OCI-LY1 (cell line): Measurements from ENCODE around the gene AK2.

ENCODE experiments used
- H2AFZ ChIP-seq: fragments of 200-600 bp; sonication (generic), shearing (Covaris generic); 2 replicates; pipeline ENCODE4 v1.6.0; 2014; ENCODE audit warnings: antibody characterized with exemption, mild to moderate bottlenecking, low read length
- H3F3A ChIP-seq: fragments of 200-600 bp; sonication (generic), shearing (Covaris generic); 2 replicates; pipeline ENCODE4 v1.6.0; 2014; ENCODE audit warnings: mild to moderate bottlenecking, antibody characterized with exemption, low read length, moderate library complexity; ENCODE audit not compliant: insufficient read depth
- H3K27ac ChIP-seq: fragments of 200-600 bp; sonication (generic); 2 replicates; pipeline ENCODE4 v1.5.1; 2014; ENCODE audit warnings: low read length, mixed run types, mild to moderate bottlenecking, low read depth; ENCODE audit not compliant: poor library complexity, severe bottlenecking
- H3K27me3 ChIP-seq: fragments of 200-600 bp; sonication (generic); 2 replicates; pipeline ENCODE4 v1.6.0; 2014; ENCODE audit warnings: antibody characterized with exemption, mild to moderate bottlenecking, low read length, moderate library complexity; ENCODE audit not compliant: insufficient read depth
- H3K36me3 ChIP-seq: fragments of 200-600 bp; sonication (generic); 2 replicates; pipeline ENCODE4 v1.6.1; 2014; ENCODE audit warnings: mild to moderate bottlenecking, antibody characterized with exemption, low read length, moderate library complexity, mixed read lengths; ENCODE audit not compliant: insufficient read depth
- H3K4me1 ChIP-seq: fragments of 200-600 bp; sonication (generic); 2 replicates; pipeline ENCODE4 v1.5.1; 2014; ENCODE audit warnings: mild to moderate bottlenecking, low read length, moderate library complexity; ENCODE audit not compliant: insufficient read depth, severe bottlenecking
- H3K4me2 ChIP-seq: fragments of 200-600 bp; sonication (generic), shearing (Covaris generic); 2 replicates; pipeline ENCODE4 v1.6.1; 2014; ENCODE audit warnings: low read length
- H3K4me3 ChIP-seq: fragments of 200-600 bp; sonication (generic); 2 replicates; pipeline ENCODE4 v1.5.1; 2014; ENCODE audit warnings: low read length, low read depth, mild to moderate bottlenecking, mixed read lengths; ENCODE audit not compliant: poor library complexity, severe bottlenecking
- H3K79me2 ChIP-seq: fragments of 200-600 bp; shearing (Covaris generic); 2 replicates; pipeline ENCODE4 v1.6.1; 2016; ENCODE audit warnings: mixed run types, low read length, mixed read lengths; ENCODE audit not compliant: insufficient read depth
- H3K9ac ChIP-seq: fragments of 200-600 bp; sonication (generic), shearing (Covaris generic); 2 replicates; pipeline ENCODE4 v1.6.1; 2014; ENCODE audit warnings: mild to moderate bottlenecking, low read length, mixed read lengths
- H3K9me2 ChIP-seq: fragments of 200-600 bp; sonication (generic), shearing (Covaris generic); 2 replicates; pipeline ENCODE4 v1.6.1; 2014; ENCODE audit warnings: low read depth, mild to moderate bottlenecking, low read length, mixed read lengths
- H3K9me3 ChIP-seq: fragments of 200-600 bp; shearing (Covaris generic); 2 replicates; pipeline ENCODE4 v1.6.1; 2014; ENCODE audit warnings: low read length, mixed read lengths
- H4K20me1 ChIP-seq: fragments of 200-600 bp; sonication (generic), shearing (Covaris generic); 2 replicates; pipeline ENCODE4 v1.6.0; 2016; ENCODE audit warnings: mild to moderate bottlenecking, low read length; ENCODE audit not compliant: insufficient read depth
- CTCF ChIP-seq: fragments of 200-600 bp; sonication (generic), shearing (Covaris generic); IDR thresholded peaks from 2 replicates; pipeline ENCODE4 v1.5.1; 2017; ENCODE audit warnings: mild to moderate bottlenecking, antibody characterized with exemption, low read length, moderate library complexity, mixed read lengths
- EZH2 ChIP-seq: fragments of 200-600 bp; sonication (generic), shearing (Covaris generic); IDR thresholded peaks from 2 replicates; pipeline ENCODE4 v1.8.0; 2017; ENCODE audit warnings: borderline replicate concordance, mixed run types, mild to moderate bottlenecking, antibody characterized with exemption, low read length, moderate library complexity, mixed read lengths

AK2 gene

DNA sequence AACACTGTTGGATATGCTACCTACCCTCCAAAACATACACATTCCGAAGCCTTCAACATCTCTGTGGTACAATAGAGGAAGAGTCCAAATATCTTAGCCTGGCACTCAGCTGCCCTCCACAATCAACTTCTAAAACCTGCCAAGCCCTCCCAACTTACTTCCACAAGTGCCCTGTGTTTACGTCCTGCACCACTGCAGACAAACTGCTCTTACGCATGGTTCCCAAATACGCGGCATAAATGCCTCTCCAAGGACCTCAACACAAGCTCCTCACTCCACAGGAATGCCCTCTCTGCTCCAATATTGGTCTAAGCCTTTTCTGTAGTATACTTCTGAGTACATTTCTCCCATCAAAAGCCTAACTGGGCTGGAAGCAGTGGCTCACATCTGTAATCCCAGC, 6.8 kb downstream of the AK2 start:
- no peaks in the 10 kb centered on the region for H3F3A ChIP-seq
- H3K4me1 ChIP-seq, result peaks cover 77% of the 10 kb centered on the region

GRCh38 chr1:33029209-33029608, 7.5 kb downstream of the AK2 start:
- no peaks in the 10 kb centered on the region for H3F3A ChIP-seq
- no peaks in the 10 kb centered on the region; the same call in 1 of the 2 replicates for H4K20me1 ChIP-seq
- peaks cover 70% of the 10 kb centered on the region for H3K4me1 ChIP-seq

More for the DNA sequence above, 6.8 kb downstream of the AK2 start:
- Histone ChIP-seq H3K4me3 (no peak overlapping the region), H3K79me2 (peaks cover 83% of the 10 kb centered on the region), H3K9ac (no peak overlapping the region), H3K9me2 (no peaks in the 10 kb centered on the region), H3K36me3 (peaks cover 70% of the 10 kb centered on the region; the same call in 1 of the 2 replicates), H4K20me1 (no peaks in the 10 kb centered on the region; the same call in 1 of the 2 replicates), H3K27me3 (no peaks in the 10 kb centered on the region), H3K4me2 (no peak overlapping the region), H3K27ac (no peak overlapping the region), H3K9me3 (no peaks in the 10 kb centered on the region), H2AFZ (no peak overlapping the region)
- TF ChIP-seq CTCF, result no peak
- no peak for TF ChIP-seq EZH2

GRCh38 chr1:33025761-33026160, 10.9 kb downstream of the AK2 start:
- Histone ChIP-seq H3K27me3 (no peaks in the 10 kb centered on the region), H3K27ac (no peak overlapping the region), H3K9ac (no peak overlapping the region), H2AFZ (no peak overlapping the region), H3K9me2 (no peaks in the 10 kb centered on the region), H3K36me3 (peaks cover 79% of the 10 kb centered on the region), H3K4me2 (no peak overlapping the region), H4K20me1 (no peaks in the 10 kb centered on the region; the same call in 1 of the 2 replicates), H3K4me3 (no peak overlapping the region), H3K79me2 (peaks cover 43% of the 10 kb centered on the region), H3F3A (no peaks in the 10 kb centered on the region), H3K4me1 (peaks cover 36% of the 10 kb centered on the region), H3K9me3 (no peaks in the 10 kb centered on the region)
- no peak for TF ChIP-seq EZH2
- TF ChIP-seq CTCF, result no peak

More at GRCh38 chr1:33029209-33029608, 7.5 kb downstream of the AK2 start:
- Histone ChIP-seq H2AFZ (no peak overlapping the region), H3K9me3 (no peaks in the 10 kb centered on the region), H3K27me3 (no peaks in the 10 kb centered on the region), H3K27ac (no peak overlapping the region), H3K36me3 (peaks cover 70% of the 10 kb centered on the region), H3K9ac (no peak overlapping the region), H3K4me3 (no peak overlapping the region), H3K9me2 (no peaks in the 10 kb centered on the region), H3K79me2 (peaks cover 76% of the 10 kb centered on the region), H3K4me2 (no peak overlapping the region)
- no peak for TF ChIP-seq CTCF
- TF ChIP-seq EZH2, result no peak
